ENCODE results near the gene TEKT2.

The TEKT2 gene

DNA sequence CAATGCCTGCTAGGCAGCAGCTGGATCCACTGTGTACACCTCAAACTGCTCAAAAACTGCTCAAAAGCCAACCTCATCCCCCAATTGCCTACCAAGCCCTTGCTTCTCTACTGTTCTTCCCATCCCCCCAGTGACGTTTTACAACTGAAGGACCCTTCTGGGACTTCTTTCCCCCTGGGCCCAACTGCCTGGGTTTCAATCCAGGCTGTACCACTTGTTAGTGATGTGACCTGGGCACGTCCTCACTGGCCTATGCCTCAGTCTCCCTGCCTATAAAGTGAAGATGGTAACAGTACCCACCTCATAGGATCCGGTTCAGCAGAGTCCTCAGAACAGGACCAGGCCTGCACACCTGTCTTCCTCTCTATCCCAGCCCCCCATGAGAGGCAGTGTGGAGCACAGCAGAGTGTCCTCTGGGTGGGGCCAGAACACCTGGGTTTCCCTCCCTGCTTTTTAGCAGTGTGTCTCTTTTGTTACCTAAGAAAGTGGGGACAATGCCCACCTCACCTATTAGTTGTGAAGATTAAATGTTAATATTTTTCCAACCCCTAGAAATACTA lies 1.9 kb upstream of the TEKT2 start:
- no peak for DNase-seq
- POLR2A ChIA-PET = no interaction called here

DNA sequence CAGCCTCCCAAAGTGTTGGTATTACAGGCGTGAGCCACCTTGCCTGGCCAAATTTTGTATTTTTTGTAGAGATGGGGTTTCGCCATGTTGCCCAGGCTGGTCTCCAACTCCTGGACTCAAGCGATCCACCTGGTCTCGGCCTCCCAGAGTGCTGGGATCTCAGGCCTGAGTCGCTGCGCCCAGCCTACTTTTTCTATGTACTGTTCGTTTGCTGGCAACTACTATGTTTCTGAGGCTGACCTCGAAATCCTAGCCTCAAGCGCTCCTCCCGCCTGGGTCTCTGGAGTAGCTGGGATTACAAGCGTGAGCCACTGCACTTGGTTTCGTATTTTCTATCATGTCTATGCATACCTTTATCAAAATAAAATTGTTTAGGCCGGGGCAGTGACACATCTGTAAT lies 675 bp upstream of the TEKT2 start:
- DNase-seq = no peak
- H3K4me3 ChIP-seq (ENCODE audit: control insufficient read depth in 1 of 7, extremely low read depth in 1 of 7, insufficient read depth in 4 of 7, low read depth in 2 of 7, low read length in 6 of 7) = peak overlapping the region in 2 of 7 experiments; percentile 71 to 80
- H3K36me3 ChIP-seq (ENCODE audit: control insufficient read depth in 4 of 4, insufficient read depth in 4 of 4, low read length in 3 of 4) = no peaks in the 10 kb centered on the region
- no peak overlapping the region for H3K27ac ChIP-seq (ENCODE audit: insufficient read depth in 1 of 2, low read depth in 1 of 2, low read length in 2 of 2, poor library complexity in 1 of 2, severe bottlenecking in 2 of 2)
- ChIA-PET CTCF (no interaction called here), POLR2A (no interaction called here)
- no peaks in the 10 kb centered on the region for H3K9me3 ChIP-seq (ENCODE audit: control extremely low read depth in 1 of 5, control insufficient read depth in 4 of 5, insufficient read depth in 2 of 5, low read depth in 1 of 5, low read length in 4 of 5)
- H3K4me1 ChIP-seq (ENCODE audit: control extremely low read depth in 1 of 4, control insufficient read depth in 4 of 4, insufficient read depth in 4 of 4, low read length in 3 of 4) = peaks cover 0 to 14% (median 10%) of the 10 kb centered on the region in 4 experiments
- WGBS (ENCODE audit: insufficient coverage) = 93% methylated on average over 9 of the region's 13 CpGs
- peaks cover 0 to 18% (median 5%) of the 10 kb centered on the region in 5 experiments for H3K27me3 ChIP-seq (replicated peaks in 2 of 5; ENCODE audit: control insufficient read depth in 4 of 5, insufficient read depth in 5 of 5, low read length in 4 of 5)

More for the DNA sequence above, 1.9 kb upstream of the TEKT2 start:
- Histone ChIP-seq H3K4me1 (ENCODE audit: control extremely low read depth in 1 of 4, control insufficient read depth in 4 of 4, insufficient read depth in 4 of 4, low read length in 3 of 4) (peaks cover 0 to 11% (median 8%) of the 10 kb centered on the region in 4 experiments), H3K36me3 (ENCODE audit: control insufficient read depth in 4 of 4, insufficient read depth in 4 of 4, low read length in 3 of 4) (no peaks in the 10 kb centered on the region), H3K4me3 (ENCODE audit: control insufficient read depth in 1 of 7, extremely low read depth in 1 of 7, insufficient read depth in 4 of 7, low read depth in 2 of 7, low read length in 6 of 7) (no peak overlapping the region), H3K27me3 (replicated peaks in 2 of 5; ENCODE audit: control insufficient read depth in 4 of 5, insufficient read depth in 5 of 5, low read length in 4 of 5) (peaks cover 0 to 18% (median 5%) of the 10 kb centered on the region in 5 experiments), H3K9me3 (ENCODE audit: control extremely low read depth in 1 of 5, control insufficient read depth in 4 of 5, insufficient read depth in 2 of 5, low read depth in 1 of 5, low read length in 4 of 5) (no peaks in the 10 kb centered on the region), H3K27ac (ENCODE audit: insufficient read depth in 1 of 2, low read depth in 1 of 2, low read length in 2 of 2, poor library complexity in 1 of 2, severe bottlenecking in 2 of 2) (no peak overlapping the region)
- 100% methylated on average over 1 of the region's 3 CpGs for WGBS (ENCODE audit: insufficient coverage)
- CTCF ChIA-PET = no interaction called here

- DNase-seq = no peak
- Histone ChIP-seq H3K4me3 (ENCODE audit: control insufficient read depth in 1 of 7, extremely low read depth in 1 of 7, insufficient read depth in 4 of 7, low read depth in 2 of 7, low read length in 6 of 7) (peak overlapping the region; percentile 5 to 80 (median 61)), H3K27me3 (replicated peaks in 2 of 5; ENCODE audit: control insufficient read depth in 4 of 5, insufficient read depth in 5 of 5, low read length in 4 of 5) (peaks cover 0 to 18% (median 5%) of the 10 kb centered on the region in 5 experiments), H3K9me3 (ENCODE audit: control extremely low read depth in 1 of 5, control insufficient read depth in 4 of 5, insufficient read depth in 2 of 5, low read depth in 1 of 5, low read length in 4 of 5) (no peaks in the 10 kb centered on the region), H3K27ac (ENCODE audit: insufficient read depth in 1 of 2, low read depth in 1 of 2, low read length in 2 of 2, poor library complexity in 1 of 2, severe bottlenecking in 2 of 2) (peak overlapping the region in 1 of 2 experiments; percentile 64), H3K36me3 (ENCODE audit: control insufficient read depth in 4 of 4, insufficient read depth in 4 of 4, low read length in 3 of 4) (no peaks in the 10 kb centered on the region), H3K4me1 (ENCODE audit: control extremely low read depth in 1 of 4, control insufficient read depth in 4 of 4, insufficient read depth in 4 of 4, low read length in 3 of 4) (peaks cover 0 to 21% (median 17%) of the 10 kb centered on the region in 4 experiments)
- WGBS (ENCODE audit: insufficient coverage) = 80% methylated on average over 15 of the region's 19 CpGs
- ChIA-PET POLR2A (no interaction called here), CTCF (no interaction called here)
These were observed 712 bp downstream of the TEKT2 start for GRCh38 chr1:36084497-36085115.

DNA sequence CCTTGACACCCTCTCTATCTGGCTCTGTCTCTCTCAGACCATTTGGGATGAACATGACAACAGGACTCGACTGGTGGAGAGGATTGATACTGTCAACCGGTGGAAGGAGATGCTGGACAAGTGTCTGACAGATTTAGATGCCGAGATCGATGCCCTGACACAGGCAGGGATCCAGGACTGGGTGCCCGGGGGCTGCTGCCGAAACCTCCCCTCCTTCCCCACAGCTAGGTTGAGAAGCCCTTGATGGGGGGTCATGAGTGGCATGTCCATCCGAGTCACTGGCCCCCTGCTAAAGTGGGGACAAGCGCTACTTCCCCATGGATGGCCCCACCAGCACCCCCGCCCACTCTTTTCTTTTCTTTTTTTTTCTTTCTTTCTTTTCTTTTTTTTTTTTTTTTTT lies 1.2 kb downstream of the TEKT2 start:
- no peak overlapping the region for H3K4me3 ChIP-seq (ENCODE audit: control insufficient read depth in 1 of 7, extremely low read depth in 1 of 7, insufficient read depth in 4 of 7, low read depth in 2 of 7, low read length in 6 of 7)
- H3K4me1 ChIP-seq (ENCODE audit: control extremely low read depth in 1 of 4, control insufficient read depth in 4 of 4, insufficient read depth in 4 of 4, low read length in 3 of 4) = peaks cover 2 to 26% (median 22%) of the 10 kb centered on the region in 4 experiments
- no peak for DNase-seq
- peaks cover 0 to 18% (median 5%) of the 10 kb centered on the region in 5 experiments for H3K27me3 ChIP-seq (replicated peaks in 2 of 5; ENCODE audit: control insufficient read depth in 4 of 5, insufficient read depth in 5 of 5, low read length in 4 of 5)
- ChIA-PET POLR2A (no interaction called here), CTCF (no interaction called here)
- no peak overlapping the region for H3K27ac ChIP-seq (ENCODE audit: insufficient read depth in 1 of 2, low read depth in 1 of 2, low read length in 2 of 2, poor library complexity in 1 of 2, severe bottlenecking in 2 of 2)
- no peaks in the 10 kb centered on the region for H3K9me3 ChIP-seq (ENCODE audit: control extremely low read depth in 1 of 5, control insufficient read depth in 4 of 5, insufficient read depth in 2 of 5, low read depth in 1 of 5, low read length in 4 of 5)
- no peaks in the 10 kb centered on the region for H3K36me3 ChIP-seq (ENCODE audit: control insufficient read depth in 4 of 4, insufficient read depth in 4 of 4, low read length in 3 of 4)
- WGBS (ENCODE audit: insufficient coverage) = 71% methylated on average over 1 of the region's 9 CpGs

DNA sequence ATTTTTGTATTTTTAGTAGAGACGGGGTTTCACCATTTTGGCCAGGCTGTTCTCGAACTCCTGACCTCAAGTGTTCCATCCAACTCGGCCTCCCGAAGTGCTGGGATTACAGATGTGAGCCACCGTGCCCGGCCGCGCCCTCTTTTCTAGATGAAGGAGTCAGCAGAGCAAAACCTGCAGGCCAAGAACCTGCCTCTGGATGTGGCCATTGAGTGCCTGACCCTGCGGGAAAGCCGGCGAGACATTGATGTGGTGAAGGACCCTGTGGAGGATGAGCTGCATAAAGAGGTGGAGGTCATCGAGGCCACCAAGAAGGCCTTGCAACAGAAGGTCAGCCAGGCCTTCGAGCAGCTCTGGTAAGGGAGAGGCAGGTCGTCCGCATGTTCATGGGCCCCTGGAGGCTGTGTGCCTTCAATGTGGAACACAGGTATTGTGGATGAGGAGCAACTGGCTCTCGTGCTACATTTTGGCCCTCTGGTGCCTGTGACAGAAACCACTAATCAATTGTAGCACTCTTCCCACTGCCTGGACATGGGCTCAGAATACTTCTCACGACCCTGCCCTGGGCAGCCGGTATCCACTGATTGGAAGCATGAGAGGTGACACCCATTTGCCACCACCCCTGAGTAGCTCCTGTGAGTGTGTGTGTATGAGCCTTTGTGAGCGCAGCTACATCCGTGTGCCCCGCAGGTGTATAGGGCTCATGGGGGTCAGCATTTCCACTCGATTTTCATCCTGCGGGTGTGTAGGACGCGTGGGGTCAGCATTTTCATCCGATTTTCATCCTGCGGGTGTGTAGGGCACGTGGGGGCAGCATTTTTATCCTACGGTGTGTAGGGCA lies 2.0 kb downstream of the TEKT2 start:
- WGBS (ENCODE audit: insufficient coverage) = 96% methylated on average over 21 of the region's 29 CpGs
- H3K4me3 ChIP-seq (ENCODE audit: control insufficient read depth in 1 of 7, extremely low read depth in 1 of 7, insufficient read depth in 4 of 7, low read depth in 2 of 7, low read length in 6 of 7) = no peak overlapping the region
- POLR2A ChIA-PET = interaction anchor here (0.6 to 1.6 kb wide), 2 partner anchors 155 to 1429 kb away, joined by 3 read pairs; partner anchors contain the start of genes AGO3 and MEAF6

DNA sequence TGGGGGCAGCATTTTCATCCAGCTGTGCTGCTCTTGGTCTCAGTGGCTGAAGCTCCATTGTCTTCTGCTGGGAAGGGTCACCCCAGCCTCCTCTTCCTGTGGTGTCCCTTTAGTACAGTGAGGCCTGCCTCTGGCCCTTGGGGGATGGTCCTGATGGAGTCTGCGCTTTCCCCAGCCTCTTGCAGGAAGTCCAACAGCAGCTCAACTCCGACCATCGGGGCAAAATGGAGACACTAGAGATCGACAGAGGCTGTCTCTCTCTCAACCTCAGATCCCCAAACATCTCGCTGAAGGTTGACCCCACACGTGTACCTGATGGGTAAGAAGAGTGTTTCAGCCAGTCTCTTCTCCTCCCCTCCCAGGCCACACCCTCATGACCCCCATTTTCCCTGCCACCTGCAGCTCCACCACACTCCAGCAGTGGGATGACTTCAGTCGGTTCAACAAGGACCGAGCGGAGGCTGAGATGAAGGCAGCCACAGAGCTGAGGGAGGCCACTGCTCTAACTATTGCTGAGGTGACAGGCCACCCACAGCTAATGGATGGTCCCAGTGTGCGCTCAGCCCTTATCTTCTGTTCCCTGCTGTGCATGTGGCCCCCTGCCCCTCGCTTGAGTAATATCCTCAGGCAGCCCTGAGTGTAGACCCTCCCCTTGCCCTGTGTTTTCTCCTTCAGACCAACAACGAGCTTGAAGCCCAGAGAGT lies 2.8 kb downstream of the TEKT2 start:
- ChIA-PET CTCF (interaction anchor here (0.6 to 1.1 kb wide), 4 partner anchors 44 to 169 kb away, joined by 3 to 5 read pairs (median 3); no protein-coding TSS in a partner anchor), POLR2A (interaction anchor here (0.6 to 1.6 kb wide), 3 partner anchors 155 to 1428 kb away, joined by 3 read pairs; partner anchors contain the start of genes AGO3 and MEAF6)
- Histone ChIP-seq H3K27ac (ENCODE audit: insufficient read depth in 1 of 2, low read depth in 1 of 2, low read length in 2 of 2, poor library complexity in 1 of 2, severe bottlenecking in 2 of 2) (no peak overlapping the region), H3K9me3 (ENCODE audit: control extremely low read depth in 1 of 5, control insufficient read depth in 4 of 5, insufficient read depth in 2 of 5, low read depth in 1 of 5, low read length in 4 of 5) (no peaks in the 10 kb centered on the region), H3K36me3 (ENCODE audit: control insufficient read depth in 4 of 4, insufficient read depth in 4 of 4, low read length in 3 of 4) (peaks cover 0 to 8% (median 3%) of the 10 kb centered on the region in 4 experiments), H3K4me3 (ENCODE audit: control insufficient read depth in 1 of 7, extremely low read depth in 1 of 7, insufficient read depth in 4 of 7, low read depth in 2 of 7, low read length in 6 of 7) (no peak overlapping the region), H3K27me3 (replicated peaks in 2 of 5; ENCODE audit: control insufficient read depth in 4 of 5, insufficient read depth in 5 of 5, low read length in 4 of 5) (peaks cover 0 to 18% (median 5%) of the 10 kb centered on the region in 5 experiments), H3K4me1 (ENCODE audit: control extremely low read depth in 1 of 4, control insufficient read depth in 4 of 4, insufficient read depth in 4 of 4, low read length in 3 of 4) (peaks cover 3 to 32% (median 25%) of the 10 kb centered on the region in 4 experiments)
- DNase-seq = no peak
- WGBS (ENCODE audit: insufficient coverage) = 99% methylated on average over 10 of the region's 12 CpGs

More for the DNA sequence above, 2.0 kb downstream of the TEKT2 start:
- DNase-seq = no peak
- peaks cover 3 to 29% (median 25%) of the 10 kb centered on the region in 4 experiments for H3K4me1 ChIP-seq (ENCODE audit: control extremely low read depth in 1 of 4, control insufficient read depth in 4 of 4, insufficient read depth in 4 of 4, low read length in 3 of 4)
- no peaks in the 10 kb centered on the region for H3K9me3 ChIP-seq (ENCODE audit: control extremely low read depth in 1 of 5, control insufficient read depth in 4 of 5, insufficient read depth in 2 of 5, low read depth in 1 of 5, low read length in 4 of 5)
- H3K36me3 ChIP-seq (ENCODE audit: control insufficient read depth in 4 of 4, insufficient read depth in 4 of 4, low read length in 3 of 4) = peaks cover 0 to under 1% (median 0%) of the 10 kb centered on the region in 4 experiments
- peaks cover 0 to 18% (median 5%) of the 10 kb centered on the region in 5 experiments for H3K27me3 ChIP-seq (replicated peaks in 2 of 5; ENCODE audit: control insufficient read depth in 4 of 5, insufficient read depth in 5 of 5, low read length in 4 of 5)
- H3K27ac ChIP-seq (ENCODE audit: insufficient read depth in 1 of 2, low read depth in 1 of 2, low read length in 2 of 2, poor library complexity in 1 of 2, severe bottlenecking in 2 of 2) = no peak overlapping the region
- CTCF ChIA-PET = interaction anchor here (1.0 to 1.1 kb wide), 2 partner anchors 43 to 47 kb away, joined by 3 to 5 read pairs; no protein-coding TSS in a partner anchor

All from common myeloid progenitor, CD34-positive (primary cell).